Kidney epithelial cell (primary cell): ENCODE results near the gene FAM171A1. TPM values are rescaled to one million over a fixed set of nuclear protein-coding genes. Genes with fewer than 3 reads are reported as not detected.

Experiments
- DNase-seq: peaks from one replicate; pipeline ENCODE4 v3.0.0-alpha.2; 2010; ENCODE audit warnings: low read depth
- H3K27me3 ChIP-seq: 2 replicates; pipeline ENCODE4 v1.6.0; 2011; ENCODE audit warnings: low read length; ENCODE audit not compliant: control insufficient read depth, insufficient read depth
- H3K36me3 ChIP-seq: 2 replicates; pipeline ENCODE4 v1.5.1; 2011; ENCODE audit warnings: low read length; ENCODE audit not compliant: control insufficient read depth, insufficient read depth
- H3K4me3 ChIP-seq: 2 replicates; pipeline ENCODE4 v1.5.1; 2011; ENCODE audit warnings: low read depth, mild to moderate bottlenecking, control low read depth, low read length
- total RNA-seq: library from RNA; depleted of rRNA; stranded (reverse); fragments of >200 nt; gene quantifications from 2 replicates; pipeline ENCODE4 v1.2.3, GENCODE V29; 2015
- TF ChIP-seq, protein P1 (sequence below): IDR thresholded peaks from 2 replicates; pipeline ENCODE4 v1.5.1; 2011; ENCODE audit warnings: mild to moderate bottlenecking, moderate library complexity, low read length, control low read depth, inconsistent platforms; ENCODE audit not compliant: insufficient read depth, poor library complexity, severe bottlenecking

FAM171A1 gene
- total RNA-seq, 1 donor from 2014 or later = 34.0 TPM

DNA sequence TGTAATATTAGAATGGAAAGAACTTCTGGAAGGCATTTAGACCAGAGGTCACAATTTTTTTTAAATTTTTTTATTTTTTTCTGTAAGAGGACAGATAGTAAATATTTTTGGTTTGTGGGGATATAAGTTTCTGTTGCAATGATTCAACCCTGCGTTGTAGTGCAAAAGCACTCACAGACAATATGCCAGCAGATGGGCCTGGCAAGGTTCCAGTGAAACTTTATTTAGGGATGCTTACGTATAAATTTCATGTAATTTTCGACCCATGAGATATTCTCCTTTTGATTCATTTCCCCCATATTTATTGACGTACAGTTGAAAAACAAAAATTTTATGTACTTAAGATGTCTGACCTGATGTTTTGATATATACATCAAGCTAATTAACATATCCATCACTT, 129.8 kb downstream of the FAM171A1 start:
- TF ChIP-seq, protein P1, sequence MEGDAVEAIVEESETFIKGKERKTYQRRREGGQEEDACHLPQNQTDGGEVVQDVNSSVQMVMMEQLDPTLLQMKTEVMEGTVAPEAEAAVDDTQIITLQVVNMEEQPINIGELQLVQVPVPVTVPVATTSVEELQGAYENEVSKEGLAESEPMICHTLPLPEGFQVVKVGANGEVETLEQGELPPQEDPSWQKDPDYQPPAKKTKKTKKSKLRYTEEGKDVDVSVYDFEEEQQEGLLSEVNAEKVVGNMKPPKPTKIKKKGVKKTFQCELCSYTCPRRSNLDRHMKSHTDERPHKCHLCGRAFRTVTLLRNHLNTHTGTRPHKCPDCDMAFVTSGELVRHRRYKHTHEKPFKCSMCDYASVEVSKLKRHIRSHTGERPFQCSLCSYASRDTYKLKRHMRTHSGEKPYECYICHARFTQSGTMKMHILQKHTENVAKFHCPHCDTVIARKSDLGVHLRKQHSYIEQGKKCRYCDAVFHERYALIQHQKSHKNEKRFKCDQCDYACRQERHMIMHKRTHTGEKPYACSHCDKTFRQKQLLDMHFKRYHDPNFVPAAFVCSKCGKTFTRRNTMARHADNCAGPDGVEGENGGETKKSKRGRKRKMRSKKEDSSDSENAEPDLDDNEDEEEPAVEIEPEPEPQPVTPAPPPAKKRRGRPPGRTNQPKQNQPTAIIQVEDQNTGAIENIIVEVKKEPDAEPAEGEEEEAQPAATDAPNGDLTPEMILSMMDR = no peak
- H3K4me3 ChIP-seq = no peak overlapping the region

DNA sequence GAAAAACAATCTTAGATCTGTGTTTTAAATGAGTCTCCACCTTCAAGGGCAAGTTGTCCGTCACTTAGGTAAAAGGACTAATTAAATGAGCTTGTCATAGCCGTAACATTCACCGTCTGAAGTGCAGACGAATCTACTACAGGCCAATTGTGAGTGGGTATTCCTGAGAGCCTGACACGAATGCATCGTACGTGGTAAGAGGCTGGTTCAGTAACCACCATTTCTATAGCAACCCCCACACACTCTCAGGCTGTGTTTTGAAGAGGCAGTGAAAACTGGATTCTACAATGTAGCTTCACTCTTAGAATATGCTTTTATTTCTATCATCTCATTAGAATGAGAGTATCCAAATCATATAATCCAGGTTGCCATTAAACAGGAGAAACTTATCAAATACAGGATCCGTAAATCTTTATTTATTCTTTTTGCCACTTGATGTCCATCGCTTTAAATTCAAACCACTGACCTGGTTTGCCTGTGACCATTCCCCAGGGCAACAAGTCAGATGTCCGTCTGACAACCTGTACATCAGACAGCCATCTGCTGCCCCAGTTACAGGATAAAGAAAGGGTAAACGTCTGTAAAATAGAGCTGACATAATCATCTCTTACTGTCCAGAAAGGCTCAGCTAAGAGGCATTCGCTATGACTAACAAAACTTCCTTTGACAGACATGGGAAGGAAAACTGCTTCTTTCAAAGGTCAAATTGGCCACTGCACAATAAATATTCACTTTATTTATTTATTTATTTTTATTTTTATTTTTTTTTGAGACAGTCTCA, 132.3 kb downstream of the FAM171A1 start:
- DNase-seq = no peak
- H3K27me3 ChIP-seq = no peaks in the 10 kb centered on the region
- no peaks in the 10 kb centered on the region for H3K36me3 ChIP-seq
- no peak overlapping the region for H3K4me3 ChIP-seq
- TF ChIP-seq, protein P1 = no peak

More for the DNA sequence above, 129.8 kb downstream of the FAM171A1 start:
- H3K36me3 ChIP-seq = no peaks in the 10 kb centered on the region
- no peak for DNase-seq
- H3K27me3 ChIP-seq = no peaks in the 10 kb centered on the region

- TF ChIP-seq, protein P1 = no peak
- Histone ChIP-seq H3K27me3 (no peaks in the 10 kb centered on the region), H3K36me3 (no peaks in the 10 kb centered on the region), H3K4me3 (no peak overlapping the region)
- DNase-seq = no peak
Measured at GRCh38 chr10:15237351-15237750, 133.7 kb downstream of the FAM171A1 start.

GRCh38 chr10:15236340-15236739, 134.7 kb downstream of the FAM171A1 start:
- no peaks in the 10 kb centered on the region for H3K27me3 ChIP-seq
- no peaks in the 10 kb centered on the region for H3K36me3 ChIP-seq
- TF ChIP-seq, protein P1 = no peak
- H3K4me3 ChIP-seq = no peak overlapping the region
- DNase-seq = no peak

DNA sequence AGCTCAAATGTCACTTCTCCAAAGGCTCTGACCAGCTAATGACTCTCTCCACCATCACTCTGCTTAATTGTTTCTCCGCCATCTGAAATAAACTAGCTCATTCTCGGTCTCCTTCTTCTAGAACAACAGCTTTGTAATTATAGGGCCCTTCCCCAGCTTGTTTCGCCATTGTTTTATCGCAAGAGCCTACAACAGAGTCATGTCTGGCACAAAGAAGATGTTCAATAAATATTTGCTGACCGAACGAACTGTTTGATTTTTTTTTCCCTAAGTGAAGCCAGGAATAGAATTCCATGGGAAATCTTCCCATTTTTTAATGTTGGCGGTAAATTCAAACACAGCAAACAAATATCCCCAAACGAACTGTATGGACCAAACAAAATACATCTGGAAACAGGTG, 138.8 kb downstream of the FAM171A1 start:
- no peak for DNase-seq
- H3K36me3 ChIP-seq = no peaks in the 10 kb centered on the region
- no peaks in the 10 kb centered on the region for H3K27me3 ChIP-seq
- TF ChIP-seq, protein P1 = no peak
- H3K4me3 ChIP-seq = no peak overlapping the region

GRCh38 chr10:15231426-15231825, 139.7 kb downstream of the FAM171A1 start:
- TF ChIP-seq, protein P1 = no peak
- DNase-seq = no peak
- Histone ChIP-seq H3K27me3 (no peaks in the 10 kb centered on the region), H3K36me3 (no peaks in the 10 kb centered on the region), H3K4me3 (no peak overlapping the region)
